OCI-LY3 (cell line): ENCODE measurements around the gene BNC2.

Experiments used
- CTCF ChIP-seq: fragments of 200-600, 300-600 bp; sonication (generic); IDR thresholded peaks from 2 replicates; pipeline ENCODE4 v1.5.1; 2014; ENCODE audit warnings: antibody characterized with exemption, low read length, low read depth
- EZH2phosphoT487 ChIP-seq: fragments of 200-600 bp; shearing (Covaris generic); IDR thresholded peaks from 2 replicates; pipeline ENCODE4 v1.6.1; 2018; ENCODE audit warnings: antibody characterized with exemption, mixed run types, low read depth

- TF ChIP-seq CTCF (no peak), EZH2phosphoT487 (no peak)
Observed at GRCh38 chr9:16610538-16610937, 259.9 kb downstream of the BNC2 start.
